Spleen (tissue), 11 donors: ENCODE data around the gene SLC9A7. TPM values are rescaled to one million over a fixed set of nuclear protein-coding genes. Genes with fewer than 3 reads are reported as not detected.
A peak's percentile ranks its signal among the peaks of the same experiment; 100 is the strongest.

Experiments used
- DNase-seq: peaks from one replicate; pipeline ENCODE4 v3.0.0-alpha.2; 2020
- H3K27ac ChIP-seq, 8 donors: fragments of 200-600 bp; sonication (generic) in 7 of 8; 1 replicate in 4 of 8; 2 replicates in 4 of 8; pipeline versions ENCODE4 v1.5.0 to v1.8.0; 2016 to 2021; ENCODE audit warnings: inconsistent platforms in 4 of 8, mild to moderate bottlenecking in 4 of 8, moderate library complexity in 1 of 8
- H3K27me3 ChIP-seq, 7 donors: fragments of 200-600 bp; sonication (generic) in 6 of 7; replicated peaks in 1 of 7; 1 replicate in 4 of 7; 2 replicates in 3 of 7; pipeline versions ENCODE4 v1.5.0 to v1.8.0; 2016 to 2021; ENCODE audit warnings: inconsistent platforms in 3 of 7, mild to moderate bottlenecking in 1 of 7
- H3K36me3 ChIP-seq, 6 donors: fragments of 200-600 bp; sonication (generic) in 5 of 6; 1 replicate in 4 of 6; 2 replicates in 2 of 6; pipeline versions ENCODE4 v1.5.0 to v1.8.0; 2016 to 2021; ENCODE audit warnings: inconsistent platforms in 2 of 6
- H3K4me1 ChIP-seq, 6 donors: fragments of 200-600 bp; sonication (generic) in 5 of 6; 1 replicate in 3 of 6; 2 replicates in 3 of 6; pipeline versions ENCODE4 v1.5.0 to v1.8.0; 2016 to 2021; ENCODE audit warnings: inconsistent platforms in 3 of 6
- H3K4me3 ChIP-seq, 8 donors: fragments of 200-600 bp; sonication (generic) in 7 of 8; 1 replicate in 4 of 8; 2 replicates in 4 of 8; pipeline versions ENCODE4 v1.5.0 to v1.8.0; 2016 to 2021; ENCODE audit warnings: inconsistent platforms in 4 of 8, mild to moderate bottlenecking in 4 of 8, moderate library complexity in 2 of 8
- H3K9me3 ChIP-seq, 8 donors: fragments of 200-600 bp; sonication (generic) in 7 of 8; 1 replicate in 4 of 8; 2 replicates in 4 of 8; pipeline versions ENCODE4 v1.5.0 to v1.8.0; 2016 to 2021; ENCODE audit warnings: inconsistent platforms in 4 of 8
- POLR2A ChIP-seq, 3 donors: fragments of 450-650 bp; IDR thresholded peaks; one replicate each; pipeline ENCODE4 v1.5.1; 2017; ENCODE audit warnings: antibody characterized with exemption in 3 of 3, mild to moderate bottlenecking in 1 of 3
- POLR2AphosphoS5 ChIP-seq, 3 donors: sonication (generic); formaldehyde crosslinking; IDR thresholded peaks; one replicate each; pipeline ENCODE4 v1.5.1; 2017; ENCODE audit warnings: antibody characterized with exemption in 3 of 3
- WGBS, 5 donors: extraction: QIAGEN DNeasy Blood & Tissue Kit in 3 of 5; methylation state at CpG; one replicate each; pipeline versions ENCODE4 v1.1.5 to v1.1.7; 2013 to 2018; 5-methylcytosine and 5-hydroxymethylcytosine counted together
- intact Hi-C: fragments of 100-400 bp; cut with DNase I; formaldehyde crosslinking; loops from one replicate; pipeline ENCODE4 v1.15.0; 2023; ENCODE audit warnings: low total_unique reads
- polyA plus RNA-seq, 3 donors: library from polyadenylated mRNA; stranded (reverse); fragments of 200-250 nt; gene quantifications; one replicate each; pipeline ENCODE4 v1.2.1, GENCODE V29; 2013
- total RNA-seq, 7 donors: library from RNA; depleted of rRNA in 3 of 7; stranded (reverse); fragments of >200 nt in 3 of 7; fragmentation: NEBNext Ultra II Directional in 4 of 7; extraction: Animal tissue kit (Norgen Biotek cat#: 25700) in 4 of 7; gene quantifications; one replicate each; pipeline versions ENCODE4 v1.1.0 to v1.2.1, GENCODE V29; 2016 to 2021
- TF ChIP-seq, protein P1 (sequence below), 11 experiments: fragments of 200-600 bp in 7 of 11; fragments of 450-650 bp in 4 of 11; sonication (generic) in 4 of 11; IDR thresholded peaks in 8 of 11; conservative IDR thresholded peaks in 3 of 11; 1 replicate in 7 of 11; 2 replicates in 4 of 11; pipeline versions ENCODE4 v1.4.0 to v1.8.0; 2016 to 2021; ENCODE audit warnings: antibody characterized with exemption in 11 of 11, inconsistent platforms in 4 of 11, mild to moderate bottlenecking in 1 of 11
- donor health status: healthy with polysubstance abuse.
- donor health status: DM: no; HTN: no; CAD: no; lungs with moderate emphysema.
- donor health status: DM: no; HTN: no; CAD: no.
- donor health status: Bipolar disorder and iron deficiency.
- donor health status: healthy.
- donor health status: DM: no; HTN: no; CAD: no.
- donor health status: DM: yes; HTN: yes; CAD: no.

The SLC9A7 gene
- total and polyA plus RNA-seq, 10 donors: 3.2 to 25.2 (median 11.1) TPM

- DNase-seq: no peak
- intact Hi-C loops: no loop called here
- H3K27ac ChIP-seq: no peak overlapping the region
- H3K4me1 ChIP-seq: no peaks in the 10 kb centered on the region
- no peaks in the 10 kb centered on the region for H3K27me3 ChIP-seq
- peaks cover 0 to 5% (median 0%) of the 10 kb centered on the region in 6 donors for H3K36me3 ChIP-seq
- no peak overlapping the region for H3K4me3 ChIP-seq
- H3K9me3 ChIP-seq: no peaks in the 10 kb centered on the region
- no peak for TF ChIP-seq POLR2AphosphoS5 (IDR thresholded peaks at IDR 0.05)
- no peak for TF ChIP-seq POLR2A (IDR thresholded peaks at IDR 0.05)
- TF ChIP-seq, protein P1, sequence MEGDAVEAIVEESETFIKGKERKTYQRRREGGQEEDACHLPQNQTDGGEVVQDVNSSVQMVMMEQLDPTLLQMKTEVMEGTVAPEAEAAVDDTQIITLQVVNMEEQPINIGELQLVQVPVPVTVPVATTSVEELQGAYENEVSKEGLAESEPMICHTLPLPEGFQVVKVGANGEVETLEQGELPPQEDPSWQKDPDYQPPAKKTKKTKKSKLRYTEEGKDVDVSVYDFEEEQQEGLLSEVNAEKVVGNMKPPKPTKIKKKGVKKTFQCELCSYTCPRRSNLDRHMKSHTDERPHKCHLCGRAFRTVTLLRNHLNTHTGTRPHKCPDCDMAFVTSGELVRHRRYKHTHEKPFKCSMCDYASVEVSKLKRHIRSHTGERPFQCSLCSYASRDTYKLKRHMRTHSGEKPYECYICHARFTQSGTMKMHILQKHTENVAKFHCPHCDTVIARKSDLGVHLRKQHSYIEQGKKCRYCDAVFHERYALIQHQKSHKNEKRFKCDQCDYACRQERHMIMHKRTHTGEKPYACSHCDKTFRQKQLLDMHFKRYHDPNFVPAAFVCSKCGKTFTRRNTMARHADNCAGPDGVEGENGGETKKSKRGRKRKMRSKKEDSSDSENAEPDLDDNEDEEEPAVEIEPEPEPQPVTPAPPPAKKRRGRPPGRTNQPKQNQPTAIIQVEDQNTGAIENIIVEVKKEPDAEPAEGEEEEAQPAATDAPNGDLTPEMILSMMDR (IDR thresholded peaks at IDR 0.05 in 8 of 11, conservative IDR thresholded peaks at IDR 0.05 in 3 of 11): no peak
- 63 to 88% (median 69%) methylated on average over 3 of the region's 3 CpGs for WGBS, 5 donors
Observed at GRCh38 chrX:46665232-46666152, 93.4 kb downstream of the SLC9A7 start.

GRCh38 chrX:46662188-46662958, 96.5 kb downstream of the SLC9A7 start:
- Histone ChIP-seq H3K27ac (no peak overlapping the region), H3K4me1 (no peaks in the 10 kb centered on the region), H3K9me3 (no peaks in the 10 kb centered on the region), H3K27me3 (no peaks in the 10 kb centered on the region), H3K36me3 (peaks cover 0 to 5% (median 0%) of the 10 kb centered on the region in 6 donors), H3K4me3 (no peak overlapping the region)
- DNase-seq: no peak
- TF ChIP-seq, protein P1 (IDR thresholded peaks at IDR 0.05 in 8 of 11, conservative IDR thresholded peaks at IDR 0.05 in 3 of 11): no peak
- TF ChIP-seq POLR2AphosphoS5 (IDR thresholded peaks at IDR 0.05) (no peak), POLR2A (IDR thresholded peaks at IDR 0.05) (no peak)
- intact Hi-C loops: no loop called here
- WGBS, 5 donors: 82 to 95% (median 93%) methylated on average over 10 of the region's 10 CpGs

DNA sequence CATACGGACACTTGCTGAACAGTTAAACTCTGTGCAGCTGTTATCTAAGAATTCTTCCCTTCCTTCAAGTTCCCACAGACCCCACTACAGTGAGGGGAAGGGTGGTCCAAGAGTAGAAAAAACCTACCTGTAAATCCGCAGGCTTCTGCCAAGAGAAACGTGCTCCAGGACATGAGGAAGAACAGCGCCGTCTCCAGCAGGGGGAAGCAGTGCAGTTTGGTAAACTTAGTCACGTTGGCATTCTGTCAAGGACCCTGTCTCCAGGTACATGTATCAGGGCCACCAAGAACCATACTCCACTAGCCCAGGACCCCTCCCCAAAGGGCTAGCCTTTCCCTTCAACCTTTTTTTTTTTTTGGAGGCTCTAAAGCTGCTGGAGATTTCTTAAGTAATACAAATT, 105.4 kb downstream of the SLC9A7 start:
- no peak for DNase-seq
- TF ChIP-seq, protein P1 (IDR thresholded peaks at IDR 0.05 in 8 of 11, conservative IDR thresholded peaks at IDR 0.05 in 3 of 11): peak in 3 of 11 experiments; percentile 7 to 32 (median 14)
- TF ChIP-seq POLR2A (IDR thresholded peaks at IDR 0.05): no peak
- no peak for TF ChIP-seq POLR2AphosphoS5 (IDR thresholded peaks at IDR 0.05)
- WGBS, 5 donors: 33 to 66% (median 49%) methylated on average over 3 to 6 of the region's 6 CpGs
- Histone ChIP-seq H3K27ac (no peak overlapping the region), H3K27me3 (peaks cover 0 to 6% (median 0%) of the 10 kb centered on the region in 7 donors), H3K36me3 (no peaks in the 10 kb centered on the region), H3K4me1 (peaks cover 7 to 41% (median 20%) of the 10 kb centered on the region in 6 donors), H3K4me3 (no peak overlapping the region), H3K9me3 (no peaks in the 10 kb centered on the region)
- intact Hi-C loops: no loop called here
